A673 (cell line): Measurements from ENCODE around the gene XPO6. TPM values are rescaled to one million over a fixed set of nuclear protein-coding genes. Genes with fewer than 3 reads are reported as not detected.
A peak's percentile ranks its signal among the peaks of the same experiment; 100 is the strongest.

Experiments
- BruUV-seq: library from RNA; stranded (reverse); fragments of 400-500 nt; replicated peaks from 2 replicates; lab custom pipeline; 2021; lab: Mats Ljungman, UMichigan
- CTCF ChIA-PET: fragments of 300-600 bp; sonication (Branson Sonifier 250); formaldehyde crosslinking; loops from one replicate; lab custom pipeline; 2022; ENCODE audit warnings: antibody characterized with exemption; lab: Charles Lee
- POLR2A ChIA-PET: fragments of 300-600 bp; sonication (Branson Sonifier 250); formaldehyde crosslinking; loops from one replicate; lab custom pipeline; 2022; ENCODE audit warnings: antibody characterized with exemption; ENCODE audit not compliant: low non-redundant PET; lab: Charles Lee
- DNase-seq: peaks from one replicate; pipeline ENCODE4 v3.0.0-alpha.2; 2015; ENCODE audit warnings: low spot score
- H3K27ac ChIP-seq: fragments of 200-600 bp; sonication (generic); 2 replicates; pipeline ENCODE4 v1.5.1; 2016; ENCODE audit warnings: mixed run types, low read depth, mild to moderate bottlenecking, mixed read lengths, antibody characterized with exemption, low read length; ENCODE audit not compliant: poor library complexity, severe bottlenecking
- H3K27me3 ChIP-seq: fragments of 200-600 bp; sonication (generic); replicated peaks from 2 replicates; pipeline ENCODE4 v1.6.1; 2017; ENCODE audit warnings: mixed run types, low read depth, mild to moderate bottlenecking, mixed read lengths, antibody characterized with exemption, low read length; ENCODE audit not compliant: insufficient read depth, poor library complexity
- H3K36me3 ChIP-seq: fragments of 200-600 bp; sonication (generic); 2 replicates; pipeline ENCODE4 v1.6.1; 2016; ENCODE audit warnings: mixed run types, mild to moderate bottlenecking, mixed read lengths, antibody characterized with exemption, low read length; ENCODE audit not compliant: insufficient read depth, poor library complexity, severe bottlenecking
- H3K4me1 ChIP-seq: fragments of 200-600 bp; sonication (generic); 2 replicates; pipeline ENCODE4 v1.6.1; 2017; ENCODE audit warnings: mixed run types, mild to moderate bottlenecking, mixed read lengths, antibody characterized with exemption, low read length; ENCODE audit not compliant: insufficient read depth, poor library complexity, severe bottlenecking
- H3K4me3 ChIP-seq: fragments of 200-600 bp; sonication (generic); 2 replicates; pipeline ENCODE4 v1.5.1; 2016; ENCODE audit warnings: low read depth, mixed run types, mild to moderate bottlenecking, mixed read lengths, low read length; ENCODE audit not compliant: poor library complexity, severe bottlenecking
- H3K9me3 ChIP-seq: fragments of 200-600 bp; sonication (generic); 2 replicates; pipeline ENCODE4 v1.6.1; 2016; ENCODE audit warnings: mixed run types, low read depth, mild to moderate bottlenecking, mixed read lengths, antibody characterized with exemption, low read length; ENCODE audit not compliant: poor library complexity, severe bottlenecking
- CTCF ChIP-seq: fragments of 300-800, 200-600 bp; sonication (generic); conservative IDR thresholded peaks from 2 replicates; pipeline ENCODE4 v1.5.1; 2017; ENCODE audit warnings: low read depth, mild to moderate bottlenecking, antibody characterized with exemption, low read length, moderate library complexity, mixed read lengths
- EZH2 ChIP-seq: fragments of 200-600 bp; sonication (generic); IDR thresholded peaks from 2 replicates; pipeline ENCODE4 v1.6.1; 2017; ENCODE audit warnings: borderline replicate concordance, low read depth, mild to moderate bottlenecking, mixed read lengths, antibody characterized with exemption, low read length; ENCODE audit not compliant: poor library complexity, severe bottlenecking
- intact Hi-C: fragments of 100-400 bp; cut with micrococcal nuclease; formaldehyde crosslinking; loops from one replicate; pipeline ENCODE4 v1.10.0; 2022; ENCODE audit not compliant: unreplicated experiment
- total RNA-seq: library from RNA; stranded (reverse); gene quantifications from 2 replicates; pipeline ENCODE4 v1.2.3, GENCODE V29; 2021

Gene XPO6
- total RNA-seq, 1 experiment from 2014 or later = 155 TPM

- CTCF ChIA-PET = interaction anchor here (1.0 to 1.2 kb wide), 2 partner anchors 127 to 451 kb away, joined by 3 read pairs; no protein-coding TSS in a partner anchor
- POLR2A ChIA-PET = interaction anchor here (0.7 to 0.9 kb wide), 2 partner anchors 16 to 20 kb away, joined by 3 to 4 read pairs; no protein-coding TSS in a partner anchor
- Histone ChIP-seq H3K36me3 (no peaks in the 10 kb centered on the region), H3K27me3 (no peaks in the 10 kb centered on the region), H3K4me1 (no peaks in the 10 kb centered on the region), H3K27ac (no peak overlapping the region), H3K4me3 (no peak overlapping the region), H3K9me3 (no peaks in the 10 kb centered on the region)
- no TSS peak for BruUV-seq
- no peak for TF ChIP-seq EZH2
- peak; percentile 44 for TF ChIP-seq CTCF
- intact Hi-C loops = no loop called here
- DNase-seq = no peak
Measured at GRCh38 chr16:28090646-28091377, 121.0 kb downstream of the XPO6 start.

GRCh38 chr16:28089992-28090365 lies 121.8 kb downstream of the XPO6 start:
- intact Hi-C loops = no loop called here
- Histone ChIP-seq H3K4me3 (no peak overlapping the region), H3K36me3 (no peaks in the 10 kb centered on the region), H3K9me3 (no peaks in the 10 kb centered on the region), H3K27ac (no peak overlapping the region), H3K4me1 (no peaks in the 10 kb centered on the region), H3K27me3 (no peaks in the 10 kb centered on the region)
- DNase-seq = no peak
- BruUV-seq = no TSS peak
- ChIA-PET POLR2A (interaction anchor here (0.7 to 0.9 kb wide), 3 partner anchors 15 to 39 kb away, joined by 3 to 4 read pairs (median 3); no protein-coding TSS in a partner anchor), CTCF (interaction anchor here (1.0 to 1.2 kb wide), 3 partner anchors 118 to 450 kb away, joined by 3 read pairs; no protein-coding TSS in a partner anchor)
- TF ChIP-seq EZH2 (no peak), CTCF (no peak)

GRCh38 chr16:28089205-28089991 lies 122.4 kb downstream of the XPO6 start:
- H3K27me3 ChIP-seq = no peaks in the 10 kb centered on the region
- H3K9me3 ChIP-seq = no peaks in the 10 kb centered on the region
- no TSS peak for BruUV-seq
- TF ChIP-seq CTCF (no peak), EZH2 (no peak)
- no peaks in the 10 kb centered on the region for H3K36me3 ChIP-seq
- intact Hi-C loops = no loop called here
- no peak for DNase-seq
- no peaks in the 10 kb centered on the region for H3K4me1 ChIP-seq
- ChIA-PET CTCF (interaction anchor here (1.0 to 1.2 kb wide), 2 partner anchors 117 to 128 kb away, joined by 3 read pairs; no protein-coding TSS in a partner anchor), POLR2A (interaction anchor here (0.9 kb wide), 1 partner anchor 14 kb away, joined by 4 read pairs; no protein-coding TSS in a partner anchor)
- no peak overlapping the region for H3K4me3 ChIP-seq
- no peak overlapping the region for H3K27ac ChIP-seq
